Endodermal cell (in vitro differentiated cells): ENCODE results near the gene CEBPG. TPM values are rescaled to one million over a fixed set of nuclear protein-coding genes. Genes with fewer than 3 reads are reported as not detected.

Experiments used
- DNase-seq: peaks from one replicate; pipeline ENCODE4 v3.0.0-alpha.2; 2017
- H3K27ac ChIP-seq: 2 replicates; pipeline ENCODE4 v1.5.1; 2013; ENCODE audit warnings: mild to moderate bottlenecking, low read depth, low read length, moderate library complexity
- H3K27me3 ChIP-seq: 2 replicates; pipeline ENCODE4 v1.6.1; 2013; ENCODE audit warnings: mild to moderate bottlenecking, low read length, moderate library complexity; ENCODE audit not compliant: insufficient read depth, control insufficient read depth, poor library complexity, severe bottlenecking
- H3K36me3 ChIP-seq: 2 replicates; pipeline ENCODE4 v1.7.0; 2013; ENCODE audit warnings: mild to moderate bottlenecking, low read length, moderate library complexity; ENCODE audit not compliant: control insufficient read depth, insufficient read depth
- H3K4me1 ChIP-seq: one replicate; pipeline ENCODE4 v1.7.0; 2013; ENCODE audit warnings: low read length; ENCODE audit not compliant: control insufficient read depth, insufficient read depth
- H3K4me3 ChIP-seq: 2 replicates; pipeline ENCODE4 v1.5.1; 2013; ENCODE audit warnings: mild to moderate bottlenecking, low read length, moderate library complexity
- H3K9ac ChIP-seq: 2 replicates; pipeline ENCODE4 v1.6.1; 2013; ENCODE audit warnings: mild to moderate bottlenecking, low read length, moderate library complexity; ENCODE audit not compliant: poor library complexity, severe bottlenecking; ENCODE audit errors: extremely low read depth
- H3K9me3 ChIP-seq: 2 replicates; pipeline ENCODE4 v1.6.1; 2013; ENCODE audit warnings: mild to moderate bottlenecking, low read length, moderate library complexity; ENCODE audit not compliant: control insufficient read depth
- H3K27ac Mint-ChIP-seq: 2 replicates; pipeline ENCODE4 v1.8.0; 2020; ENCODE audit warnings: mixed read lengths
- H3K27me3 Mint-ChIP-seq: 2 replicates; pipeline ENCODE4 v1.8.0; 2021; ENCODE audit warnings: mild to moderate bottlenecking, mixed read lengths; ENCODE audit not compliant: insufficient read depth
- H3K36me3 Mint-ChIP-seq: 2 replicates; pipeline ENCODE4 v1.8.0; 2020; ENCODE audit warnings: low read depth, mixed read lengths
- H3K4me1 Mint-ChIP-seq: 2 replicates; pipeline ENCODE4 v1.8.0; 2020; ENCODE audit warnings: mixed read lengths
- H3K4me3 Mint-ChIP-seq: 2 replicates; pipeline ENCODE4 v1.8.0; 2020; ENCODE audit warnings: mild to moderate bottlenecking, moderate library complexity, mixed read lengths
- H3K9me3 Mint-ChIP-seq: 2 replicates; pipeline ENCODE4 v1.8.0; 2020; ENCODE audit warnings: mild to moderate bottlenecking, mixed read lengths
- CTCF ChIP-seq: fragments of 200-600 bp; sonication (generic); conservative IDR thresholded peaks from 2 replicates; pipeline ENCODE4 v1.5.0; 2021; ENCODE audit warnings: antibody characterized with exemption, mild to moderate bottlenecking
- WGBS, 2 experiments: methylation state at CpG; one replicate each; pipeline versions ENCODE4 v1.1.5 to v1.1.7; 2013; ENCODE audit warnings: missing lambda C conversion rate in 2 of 2, mixed read lengths in 1 of 2; ENCODE audit not compliant: insufficient coverage in 1 of 2, insufficient read length in 1 of 2; 5-methylcytosine and 5-hydroxymethylcytosine counted together
- total RNA-seq, 2 donors: library from RNA; stranded (reverse); fragmentation: NEBNext Ultra II Directional in 1 of 2; extraction: Animal tissue kit (Norgen Biotek cat#: 25700) in 1 of 2; gene quantifications; 2 replicates in 1 of 2; 3 replicates in 1 of 2; pipeline ENCODE4 v1.2.1, GENCODE V29; 2021

Gene CEBPG
- total RNA-seq, 2 donors from 2014 or later, result 31.9 to 33.8 TPM

- H3K27me3 ChIP-seq, result no peaks in the 10 kb centered on the region
- no peak overlapping the region for H3K27ac ChIP-seq
- no peak overlapping the region for H3K9ac ChIP-seq
- no peaks in the 10 kb centered on the region for H3K36me3 ChIP-seq
- Mint-ChIP-seq H3K4me3 (no peak overlapping the region), H3K27me3 (peaks cover 8% of the 10 kb centered on the region), H3K27ac (no peak overlapping the region), H3K9me3 (peaks cover 7% of the 10 kb centered on the region), H3K36me3 (no peaks in the 10 kb centered on the region), H3K4me1 (no peaks in the 10 kb centered on the region)
- H3K4me1 ChIP-seq, result no peaks in the 10 kb centered on the region
- no peaks in the 10 kb centered on the region for H3K9me3 ChIP-seq
- H3K4me3 ChIP-seq, result no peak overlapping the region
- no peak for TF ChIP-seq CTCF
- 83% methylated on average over 2 of the region's 2 CpGs; no CpG with 5 or more reads in 1 of the 2 experiments for WGBS, 2 experiments
- no peak for DNase-seq
Observed at GRCh38 chr19:33355535-33355934, 18.0 kb upstream of the CEBPG start.

GRCh38 chr19:33357556-33357955 lies 16.0 kb upstream of the CEBPG start:
- Histone ChIP-seq H3K27me3 (peaks cover 4% of the 10 kb centered on the region), H3K9me3 (no peaks in the 10 kb centered on the region), H3K36me3 (no peaks in the 10 kb centered on the region), H3K27ac (no peak overlapping the region), H3K4me3 (no peak overlapping the region), H3K4me1 (no peaks in the 10 kb centered on the region), H3K9ac (no peak overlapping the region)
- Mint-ChIP-seq H3K4me3 (no peak overlapping the region), H3K36me3 (no peaks in the 10 kb centered on the region), H3K27me3 (peaks cover 4% of the 10 kb centered on the region), H3K4me1 (no peaks in the 10 kb centered on the region), H3K9me3 (peaks cover 7% of the 10 kb centered on the region), H3K27ac (no peak overlapping the region)
- 71 to 74% methylated on average over 1 of the region's 1 CpG for WGBS, 2 experiments
- no peak for TF ChIP-seq CTCF
- no peak for DNase-seq

- Histone ChIP-seq H3K27ac (no peak overlapping the region), H3K36me3 (no peaks in the 10 kb centered on the region), H3K9me3 (no peaks in the 10 kb centered on the region), H3K4me3 (no peak overlapping the region), H3K4me1 (no peaks in the 10 kb centered on the region), H3K27me3 (peaks cover 4% of the 10 kb centered on the region), H3K9ac (no peak overlapping the region)
- H3K36me3 Mint-ChIP-seq, result no peaks in the 10 kb centered on the region
- WGBS, 2 experiments, result 89 to 92% methylated on average over 6 of the region's 6 CpGs
- no peak overlapping the region for H3K4me3 Mint-ChIP-seq
- H3K9me3 Mint-ChIP-seq, result peaks cover 7% of the 10 kb centered on the region
- H3K4me1 Mint-ChIP-seq, result no peaks in the 10 kb centered on the region
- peaks cover 5% of the 10 kb centered on the region for H3K27me3 Mint-ChIP-seq
- no peak for DNase-seq
- no peak overlapping the region for H3K27ac Mint-ChIP-seq
- no peak for TF ChIP-seq CTCF
Observed at GRCh38 chr19:33358408-33358807, 15.1 kb upstream of the CEBPG start.
